Subcutaneous adipose tissue (tissue), 4 donors: ENCODE measurements around the gene TPM3. TPM values are rescaled to one million over a fixed set of nuclear protein-coding genes. Genes with fewer than 3 reads are reported as not detected.

Source experiments
- total RNA-seq, 4 donors: library from RNA; depleted of rRNA; stranded (reverse); fragments of >200 nt; gene quantifications; one replicate each; pipeline ENCODE4 v1.1.0, GENCODE V29; 2016
- TF ChIP-seq, protein P1 (sequence below): fragments of 450-650 bp; IDR thresholded peaks from one replicate; pipeline ENCODE4 v1.5.1; 2016; ENCODE audit warnings: low read depth, mild to moderate bottlenecking, control low read depth, antibody characterized with exemption, moderate library complexity

TPM3 gene
- total RNA-seq, 4 donors from 2014 or later = 208 to 305 (median 294) TPM

DNA sequence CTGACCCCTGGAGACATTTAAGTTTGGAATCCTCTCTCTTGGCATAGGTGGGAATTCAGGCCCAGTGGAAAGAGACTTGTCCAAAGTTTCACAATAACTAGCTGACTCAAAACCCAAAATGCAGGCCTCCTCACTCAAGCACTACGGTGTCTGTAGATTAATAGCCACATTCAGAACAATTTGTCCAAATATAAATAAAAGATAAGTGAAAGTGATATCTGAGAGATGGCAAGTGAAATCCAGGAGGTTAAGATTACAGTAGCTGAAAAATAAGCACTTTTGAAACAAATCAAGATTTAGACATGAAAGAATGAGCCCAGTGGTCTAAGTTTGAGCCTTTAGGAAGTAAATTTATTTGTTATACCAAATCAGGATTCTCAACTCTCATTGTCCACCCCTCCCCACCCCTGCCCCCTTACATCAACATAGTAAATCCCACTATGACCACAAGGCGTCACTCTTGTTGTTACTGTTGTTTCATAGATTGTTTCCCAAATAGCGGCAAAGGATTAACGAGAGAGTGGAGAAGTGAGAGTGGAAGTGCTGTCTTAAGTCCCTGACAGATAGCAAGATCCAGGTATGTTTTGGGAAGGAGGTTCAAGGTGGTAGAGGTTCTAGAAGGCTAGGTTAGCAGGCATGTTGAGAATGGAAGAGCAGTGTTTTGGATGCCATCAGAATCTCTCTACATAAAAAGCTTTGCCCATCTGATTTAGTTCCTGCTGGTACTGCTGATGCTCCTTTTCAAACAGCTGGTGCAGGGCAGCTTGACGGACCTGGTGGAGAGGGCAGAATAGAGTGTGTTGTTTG is 7.1 kb upstream of the TPM3 start:
- TF ChIP-seq, protein P1, sequence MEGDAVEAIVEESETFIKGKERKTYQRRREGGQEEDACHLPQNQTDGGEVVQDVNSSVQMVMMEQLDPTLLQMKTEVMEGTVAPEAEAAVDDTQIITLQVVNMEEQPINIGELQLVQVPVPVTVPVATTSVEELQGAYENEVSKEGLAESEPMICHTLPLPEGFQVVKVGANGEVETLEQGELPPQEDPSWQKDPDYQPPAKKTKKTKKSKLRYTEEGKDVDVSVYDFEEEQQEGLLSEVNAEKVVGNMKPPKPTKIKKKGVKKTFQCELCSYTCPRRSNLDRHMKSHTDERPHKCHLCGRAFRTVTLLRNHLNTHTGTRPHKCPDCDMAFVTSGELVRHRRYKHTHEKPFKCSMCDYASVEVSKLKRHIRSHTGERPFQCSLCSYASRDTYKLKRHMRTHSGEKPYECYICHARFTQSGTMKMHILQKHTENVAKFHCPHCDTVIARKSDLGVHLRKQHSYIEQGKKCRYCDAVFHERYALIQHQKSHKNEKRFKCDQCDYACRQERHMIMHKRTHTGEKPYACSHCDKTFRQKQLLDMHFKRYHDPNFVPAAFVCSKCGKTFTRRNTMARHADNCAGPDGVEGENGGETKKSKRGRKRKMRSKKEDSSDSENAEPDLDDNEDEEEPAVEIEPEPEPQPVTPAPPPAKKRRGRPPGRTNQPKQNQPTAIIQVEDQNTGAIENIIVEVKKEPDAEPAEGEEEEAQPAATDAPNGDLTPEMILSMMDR = no peak

DNA sequence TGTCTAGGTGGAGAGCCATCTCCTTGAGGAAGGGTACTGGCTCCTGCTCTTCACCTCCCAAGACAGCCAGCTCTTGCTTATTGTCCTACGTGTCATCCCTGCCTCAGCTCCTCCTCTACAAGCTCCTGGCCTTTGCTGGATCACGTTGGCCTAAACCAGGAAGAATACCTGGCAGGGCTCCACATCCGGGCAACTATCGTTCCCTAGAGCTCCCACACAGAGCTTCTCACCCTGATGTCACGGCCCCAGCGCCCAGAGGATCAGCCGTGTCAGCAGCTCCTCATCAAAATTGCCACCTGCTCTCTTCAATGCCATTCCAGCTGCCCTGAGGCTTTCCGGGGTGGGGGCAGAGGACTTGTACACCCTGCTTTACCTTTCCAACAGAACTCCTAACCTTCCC is 1.9 kb upstream of the TPM3 start:
- TF ChIP-seq, protein P1 = no peak

DNA sequence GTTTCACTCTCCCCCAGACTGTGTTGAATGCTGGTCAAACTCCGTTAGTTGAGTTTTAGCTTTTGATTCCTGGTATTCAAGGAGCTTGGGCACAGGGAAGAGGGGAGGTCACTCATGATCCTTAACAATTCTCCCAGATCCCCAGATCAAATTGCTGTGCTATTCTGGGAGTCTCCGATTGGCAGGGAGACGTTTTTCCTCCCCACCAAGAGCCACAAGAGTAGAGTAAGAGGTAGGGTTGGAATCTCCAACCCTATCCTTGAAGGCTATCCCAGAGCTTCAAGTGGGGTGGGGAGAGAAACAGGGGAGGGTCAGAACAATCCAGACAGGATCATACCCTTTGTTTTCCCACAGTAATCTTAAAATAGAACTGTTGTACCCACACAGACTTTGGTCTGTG is 576 bp upstream of the TPM3 start:
- TF ChIP-seq, protein P1 = no peak

DNA sequence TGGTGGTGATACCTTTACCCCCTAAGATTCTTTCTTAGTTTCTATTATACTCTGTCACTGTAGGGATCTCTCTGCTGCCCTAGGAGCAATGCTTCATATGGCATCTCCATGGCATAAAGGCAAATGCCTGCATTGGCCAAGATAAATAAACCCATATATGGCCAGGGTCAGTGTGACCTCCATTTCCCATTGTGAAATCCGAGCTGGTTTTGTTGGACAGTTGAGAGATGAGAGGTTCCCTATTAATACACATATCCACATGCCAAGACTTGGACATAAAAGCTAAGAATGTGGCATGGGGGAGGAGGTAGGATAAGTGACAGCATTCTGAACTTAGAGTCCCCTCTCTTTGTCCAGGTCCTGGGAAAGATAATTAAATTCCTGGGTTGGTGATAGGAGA is 1.4 kb downstream of the TPM3 start:
- TF ChIP-seq, protein P1 = no peak

DNA sequence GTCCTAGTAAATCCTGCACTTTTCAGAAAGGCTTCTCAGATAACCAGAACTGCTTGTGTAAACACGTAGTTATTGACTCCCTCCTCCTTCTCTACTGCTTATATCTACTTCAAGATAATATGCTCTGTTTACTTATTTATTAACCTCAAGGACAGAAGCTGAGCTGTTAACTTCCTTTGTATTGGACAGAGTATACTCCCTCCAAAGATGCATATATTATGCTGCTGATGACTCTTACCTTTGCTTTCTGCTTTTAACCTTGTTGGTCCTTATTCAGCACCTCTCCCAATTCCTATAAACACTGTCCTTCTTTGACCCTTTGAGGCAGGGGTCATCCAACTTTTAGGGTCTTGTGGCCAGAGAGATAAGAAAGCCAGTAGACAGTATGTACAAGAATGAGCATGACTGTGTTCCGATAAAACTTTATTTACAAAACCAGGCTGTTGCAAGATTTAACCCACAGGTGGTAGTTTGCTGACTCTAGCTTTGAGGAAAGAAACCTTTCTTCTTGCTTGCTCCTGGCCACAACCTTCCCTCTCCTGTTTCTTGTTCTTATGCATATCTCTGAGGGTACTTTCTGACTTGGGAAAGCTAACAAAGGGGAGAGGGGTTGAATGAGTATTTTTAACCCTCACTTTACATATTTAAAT is 4.9 kb downstream of the TPM3 start:
- TF ChIP-seq, protein P1 = no peak

DNA sequence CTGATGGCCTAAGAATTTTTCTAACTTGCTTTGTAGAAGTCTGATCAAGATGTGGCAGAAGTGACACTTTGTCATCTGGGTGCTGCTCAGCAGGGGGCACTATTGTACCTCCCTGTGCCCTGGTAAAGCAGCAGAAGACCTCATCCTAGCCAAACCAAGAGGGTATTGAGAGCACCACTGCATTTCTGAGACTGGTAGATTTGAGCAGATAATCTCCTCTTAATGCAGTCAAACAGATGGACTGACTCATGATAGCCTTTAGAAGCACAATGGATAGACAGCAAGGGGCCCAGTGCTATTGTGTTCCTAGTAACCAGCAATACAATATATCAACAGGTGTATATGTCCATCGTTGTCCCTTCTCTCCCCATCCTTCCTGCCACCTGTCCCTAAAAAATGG is 5.7 kb downstream of the TPM3 start:
- TF ChIP-seq, protein P1 = no peak

DNA sequence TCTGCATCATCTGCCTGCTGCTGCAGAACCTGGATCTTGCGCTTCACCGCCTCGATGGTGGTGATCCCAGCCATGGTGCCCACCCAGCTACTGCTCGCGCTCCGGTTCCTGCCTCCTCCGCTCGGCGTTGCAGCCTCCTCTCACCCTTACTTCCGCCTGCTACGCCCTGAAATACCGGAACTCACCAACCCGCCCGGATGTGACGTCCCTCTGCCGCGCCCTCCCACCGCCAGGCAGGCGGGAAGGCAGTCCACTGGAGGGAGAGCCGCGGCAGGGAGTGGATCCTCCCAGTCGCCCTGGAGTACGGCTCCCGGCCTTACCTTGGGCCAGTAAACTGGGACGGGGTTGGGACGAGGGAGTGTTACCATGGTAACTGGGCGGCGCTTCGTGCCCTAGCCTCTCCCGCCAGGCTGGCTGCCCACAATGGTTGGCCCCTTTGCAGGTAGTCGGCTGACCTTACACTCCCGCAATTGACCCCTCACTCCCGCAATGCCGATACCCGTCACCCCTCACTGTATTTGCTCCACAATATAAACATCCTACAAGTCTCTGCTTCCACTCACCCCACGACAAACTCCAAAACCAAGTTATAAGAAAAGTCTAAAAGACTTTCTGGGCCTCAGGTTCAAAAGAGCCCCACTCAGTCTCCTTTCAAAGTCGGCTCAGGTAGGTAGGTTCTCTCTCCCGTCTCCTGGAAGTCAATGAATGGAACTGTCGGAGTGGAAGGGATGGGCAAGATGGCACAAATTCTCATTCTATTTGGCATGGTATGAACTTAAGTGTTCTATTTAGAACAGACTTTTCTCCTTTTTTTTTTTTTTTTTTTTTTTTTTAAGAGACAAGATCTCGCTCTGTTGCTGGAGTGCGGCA is 8.6 kb downstream of the TPM3 start:
- TF ChIP-seq, protein P1 = no peak
